A673 (cell line): ENCODE data around the gene GGNBP2. TPM values are rescaled to one million over a fixed set of nuclear protein-coding genes. Genes with fewer than 3 reads are reported as not detected.

Experiments used
- BruUV-seq: library from RNA; stranded (reverse); fragments of 400-500 nt; replicated peaks from 2 replicates; lab custom pipeline; 2021; lab: Mats Ljungman, UMichigan
- CTCF ChIA-PET: fragments of 300-600 bp; sonication (Branson Sonifier 250); formaldehyde crosslinking; loops from one replicate; lab custom pipeline; 2022; ENCODE audit warnings: antibody characterized with exemption; lab: Charles Lee
- POLR2A ChIA-PET: fragments of 300-600 bp; sonication (Branson Sonifier 250); formaldehyde crosslinking; loops from one replicate; lab custom pipeline; 2022; ENCODE audit warnings: antibody characterized with exemption; ENCODE audit not compliant: low non-redundant PET; lab: Charles Lee
- DNase-seq: peaks from one replicate; pipeline ENCODE4 v3.0.0-alpha.2; 2015; ENCODE audit warnings: low spot score
- H3K27ac ChIP-seq: fragments of 200-600 bp; sonication (generic); 2 replicates; pipeline ENCODE4 v1.5.1; 2016; ENCODE audit warnings: mixed run types, low read depth, mild to moderate bottlenecking, mixed read lengths, antibody characterized with exemption, low read length; ENCODE audit not compliant: poor library complexity, severe bottlenecking
- H3K27me3 ChIP-seq: fragments of 200-600 bp; sonication (generic); replicated peaks from 2 replicates; pipeline ENCODE4 v1.6.1; 2017; ENCODE audit warnings: mixed run types, low read depth, mild to moderate bottlenecking, mixed read lengths, antibody characterized with exemption, low read length; ENCODE audit not compliant: insufficient read depth, poor library complexity
- H3K36me3 ChIP-seq: fragments of 200-600 bp; sonication (generic); 2 replicates; pipeline ENCODE4 v1.6.1; 2016; ENCODE audit warnings: mixed run types, mild to moderate bottlenecking, mixed read lengths, antibody characterized with exemption, low read length; ENCODE audit not compliant: insufficient read depth, poor library complexity, severe bottlenecking
- H3K4me1 ChIP-seq: fragments of 200-600 bp; sonication (generic); 2 replicates; pipeline ENCODE4 v1.6.1; 2017; ENCODE audit warnings: mixed run types, mild to moderate bottlenecking, mixed read lengths, antibody characterized with exemption, low read length; ENCODE audit not compliant: insufficient read depth, poor library complexity, severe bottlenecking
- H3K4me3 ChIP-seq: fragments of 200-600 bp; sonication (generic); 2 replicates; pipeline ENCODE4 v1.5.1; 2016; ENCODE audit warnings: low read depth, mixed run types, mild to moderate bottlenecking, mixed read lengths, low read length; ENCODE audit not compliant: poor library complexity, severe bottlenecking
- H3K9me3 ChIP-seq: fragments of 200-600 bp; sonication (generic); 2 replicates; pipeline ENCODE4 v1.6.1; 2016; ENCODE audit warnings: mixed run types, low read depth, mild to moderate bottlenecking, mixed read lengths, antibody characterized with exemption, low read length; ENCODE audit not compliant: poor library complexity, severe bottlenecking
- EZH2 ChIP-seq: fragments of 200-600 bp; sonication (generic); IDR thresholded peaks from 2 replicates; pipeline ENCODE4 v1.6.1; 2017; ENCODE audit warnings: borderline replicate concordance, low read depth, mild to moderate bottlenecking, mixed read lengths, antibody characterized with exemption, low read length; ENCODE audit not compliant: poor library complexity, severe bottlenecking
- intact Hi-C: fragments of 100-400 bp; cut with micrococcal nuclease; formaldehyde crosslinking; loops from one replicate; pipeline ENCODE4 v1.10.0; 2022; ENCODE audit not compliant: unreplicated experiment
- total RNA-seq: library from RNA; stranded (reverse); gene quantifications from 2 replicates; pipeline ENCODE4 v1.2.3, GENCODE V29; 2021
- TF ChIP-seq, protein P1 (sequence below): fragments of 300-800, 200-600 bp; sonication (generic); conservative IDR thresholded peaks from 2 replicates; pipeline ENCODE4 v1.5.1; 2017; ENCODE audit warnings: low read depth, mild to moderate bottlenecking, antibody characterized with exemption, low read length, moderate library complexity, mixed read lengths

The GGNBP2 gene
- total RNA-seq, 1 experiment from 2014 or later = 50.4 TPM

- no TSS peak for BruUV-seq
- no peak for DNase-seq
- CTCF ChIA-PET = no interaction called here
These were observed 66.8 kb downstream of the GGNBP2 start for GRCh38 chr17:36611345-36612072.

GRCh38 chr17:36612323-36612722, 67.6 kb downstream of the GGNBP2 start:
- intact Hi-C loops = no loop called here
- TF ChIP-seq, protein P1, sequence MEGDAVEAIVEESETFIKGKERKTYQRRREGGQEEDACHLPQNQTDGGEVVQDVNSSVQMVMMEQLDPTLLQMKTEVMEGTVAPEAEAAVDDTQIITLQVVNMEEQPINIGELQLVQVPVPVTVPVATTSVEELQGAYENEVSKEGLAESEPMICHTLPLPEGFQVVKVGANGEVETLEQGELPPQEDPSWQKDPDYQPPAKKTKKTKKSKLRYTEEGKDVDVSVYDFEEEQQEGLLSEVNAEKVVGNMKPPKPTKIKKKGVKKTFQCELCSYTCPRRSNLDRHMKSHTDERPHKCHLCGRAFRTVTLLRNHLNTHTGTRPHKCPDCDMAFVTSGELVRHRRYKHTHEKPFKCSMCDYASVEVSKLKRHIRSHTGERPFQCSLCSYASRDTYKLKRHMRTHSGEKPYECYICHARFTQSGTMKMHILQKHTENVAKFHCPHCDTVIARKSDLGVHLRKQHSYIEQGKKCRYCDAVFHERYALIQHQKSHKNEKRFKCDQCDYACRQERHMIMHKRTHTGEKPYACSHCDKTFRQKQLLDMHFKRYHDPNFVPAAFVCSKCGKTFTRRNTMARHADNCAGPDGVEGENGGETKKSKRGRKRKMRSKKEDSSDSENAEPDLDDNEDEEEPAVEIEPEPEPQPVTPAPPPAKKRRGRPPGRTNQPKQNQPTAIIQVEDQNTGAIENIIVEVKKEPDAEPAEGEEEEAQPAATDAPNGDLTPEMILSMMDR = no peak
- TF ChIP-seq EZH2 = no peak
- ChIA-PET POLR2A (no interaction called here), CTCF (no interaction called here)
- no peaks in the 10 kb centered on the region for H3K9me3 ChIP-seq
- no peaks in the 10 kb centered on the region for H3K27me3 ChIP-seq
- no peak for DNase-seq
- BruUV-seq = no TSS peak
- no peaks in the 10 kb centered on the region for H3K4me1 ChIP-seq
- no peaks in the 10 kb centered on the region for H3K36me3 ChIP-seq
- H3K27ac ChIP-seq = no peak overlapping the region
- no peak overlapping the region for H3K4me3 ChIP-seq

More at GRCh38 chr17:36611345-36612072, 66.8 kb downstream of the GGNBP2 start:
- intact Hi-C loops = no loop called here
- no peaks in the 10 kb centered on the region for H3K4me1 ChIP-seq
- H3K36me3 ChIP-seq = no peaks in the 10 kb centered on the region
- no peak overlapping the region for H3K27ac ChIP-seq
- TF ChIP-seq EZH2 = no peak
- TF ChIP-seq, protein P1 = no peak
- H3K4me3 ChIP-seq = no peak overlapping the region
- POLR2A ChIA-PET = interaction anchor here (0.7 kb wide), 1 partner anchor 1619 kb away, joined by 3 read pairs; no protein-coding TSS in a partner anchor
- no peaks in the 10 kb centered on the region for H3K9me3 ChIP-seq
- H3K27me3 ChIP-seq = no peaks in the 10 kb centered on the region

DNA sequence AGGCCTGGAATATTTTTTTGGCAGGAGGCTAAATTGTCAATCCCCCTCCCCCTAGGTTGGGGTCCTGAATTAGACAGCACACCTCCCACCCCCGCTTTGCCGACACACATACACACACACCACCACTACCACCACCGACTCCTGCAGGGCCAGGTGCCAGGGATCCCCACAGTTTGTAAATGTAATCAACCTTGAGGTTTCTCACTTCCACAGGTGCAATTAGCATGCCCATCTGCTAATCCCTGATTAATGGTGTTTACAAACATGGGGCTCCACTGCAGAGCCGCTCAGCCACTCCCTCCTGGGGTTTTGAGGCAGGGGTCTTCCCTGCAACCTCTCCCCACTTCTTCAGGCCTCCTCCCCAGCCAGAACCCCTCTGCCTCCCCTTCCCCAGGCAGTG, 68.4 kb downstream of the GGNBP2 start:
- CTCF ChIA-PET = no interaction called here
- H3K9me3 ChIP-seq = no peaks in the 10 kb centered on the region
- H3K36me3 ChIP-seq = no peaks in the 10 kb centered on the region
- no peaks in the 10 kb centered on the region for H3K27me3 ChIP-seq
- no peaks in the 10 kb centered on the region for H3K4me1 ChIP-seq
- no peak for DNase-seq
- POLR2A ChIA-PET = no interaction called here
- intact Hi-C loops = no loop called here
- TF ChIP-seq, protein P1 = no peak
- TF ChIP-seq EZH2 = no peak
- no TSS peak for BruUV-seq
- H3K27ac ChIP-seq = no peak overlapping the region
- no peak overlapping the region for H3K4me3 ChIP-seq
